SK-N-SH treated with all-trans-retinoic acid at 6 μM for 48 hours (cell line): ENCODE results near the gene OSGEP.

ENCODE experiments used
- ATAC-seq: fragments of 200-7000 bp; cut with Tn5 transposase; 3 replicates; pipeline ENCODE4 v1.9.1; 2020; ENCODE audit warnings: mild to moderate bottlenecking, moderate library complexity
- ARNTL ChIP-seq: fragments of 450-650 bp; formaldehyde crosslinking; IDR thresholded peaks from 2 replicates; pipeline ENCODE4 v1.5.0; 2020; ENCODE audit warnings: low read depth, mild to moderate bottlenecking, moderate library complexity, borderline replicate concordance
- BACH2 ChIP-seq: fragments of 250-450 bp; sonication (Bioruptor Pico); IDR thresholded peaks from 2 replicates; pipeline ENCODE4 v1.9.0; 2021; ENCODE audit warnings: mild to moderate bottlenecking, borderline replicate concordance
- CSDC2 ChIP-seq: fragments of 250-450 bp; sonication (Bioruptor Pico); IDR thresholded peaks from 2 replicates; pipeline ENCODE4 v1.5.0; 2020; ENCODE audit warnings: mild to moderate bottlenecking, moderate library complexity
- ESRRG ChIP-seq: fragments of 250-450 bp; sonication (Bioruptor Pico); IDR thresholded peaks from 2 replicates; pipeline ENCODE4 v1.6.1; 2021; ENCODE audit warnings: mild to moderate bottlenecking
- GLIS3 ChIP-seq: fragments of 250-450 bp; sonication (Bioruptor Pico); IDR thresholded peaks from 2 replicates; pipeline ENCODE4 v1.5.0; 2020; ENCODE audit warnings: mild to moderate bottlenecking, moderate library complexity
- ISL1 ChIP-seq: fragments of 250-450 bp; sonication (Bioruptor Pico); IDR thresholded peaks from 2 replicates; pipeline ENCODE4 v2.1.2; 2022; ENCODE audit warnings: mild to moderate bottlenecking, moderate library complexity
- OSR1 ChIP-seq: fragments of 250-450 bp; sonication (Bioruptor Pico); IDR thresholded peaks from 2 replicates; pipeline ENCODE4 v1.8.0; 2022; ENCODE audit warnings: moderate library complexity, mild to moderate bottlenecking, inconsistent platforms
- PPARA ChIP-seq: fragments of 250-450 bp; sonication (Bioruptor Pico); IDR thresholded peaks from 2 replicates; pipeline ENCODE4 v1.5.0; 2020; ENCODE audit warnings: mild to moderate bottlenecking, borderline replicate concordance
- RARB ChIP-seq: fragments of 250-450 bp; sonication (Bioruptor Pico); IDR thresholded peaks from 2 replicates; pipeline ENCODE4 v1.8.0; 2021; ENCODE audit warnings: mild to moderate bottlenecking, moderate library complexity
- SNAI2 ChIP-seq: fragments of 250-450 bp; sonication (Bioruptor Pico); IDR thresholded peaks from 2 replicates; pipeline ENCODE4 v1.5.0; 2020; ENCODE audit warnings: mild to moderate bottlenecking, moderate library complexity
- TCF4 ChIP-seq: fragments of 250-450 bp; sonication (Bioruptor Pico); IDR thresholded peaks from 2 replicates; pipeline ENCODE4 v1.8.0; 2021; ENCODE audit warnings: mild to moderate bottlenecking, moderate library complexity, borderline replicate concordance
- TOX ChIP-seq: fragments of 250-450 bp; sonication (Bioruptor Pico); IDR thresholded peaks from 2 replicates; pipeline ENCODE4 v1.8.0; 2021; ENCODE audit warnings: mild to moderate bottlenecking, moderate library complexity, borderline replicate concordance
- ZFP3 ChIP-seq: fragments of 250-450 bp; sonication (Bioruptor Pico); IDR thresholded peaks from 2 replicates; pipeline ENCODE4 v1.5.0; 2020; ENCODE audit warnings: mild to moderate bottlenecking, moderate library complexity
- ZFP30 ChIP-seq: fragments of 450-650 bp; formaldehyde crosslinking; IDR thresholded peaks from 2 replicates; pipeline ENCODE4 v1.5.0; 2022; ENCODE audit warnings: mild to moderate bottlenecking, moderate library complexity
- ZNF565 ChIP-seq: fragments of 450-650 bp; formaldehyde crosslinking; conservative IDR thresholded peaks from 2 replicates; pipeline ENCODE4 v1.5.0; 2020; ENCODE audit warnings: low read depth, mild to moderate bottlenecking, moderate library complexity
- ZNF8 ChIP-seq: fragments of 450-650 bp; formaldehyde crosslinking; IDR thresholded peaks from 2 replicates; pipeline ENCODE4 v1.5.0; 2020; ENCODE audit warnings: mild to moderate bottlenecking, moderate library complexity
- TF ChIP-seq, protein P1 (sequence below): fragments of 250-450 bp; sonication (Bioruptor Pico); IDR thresholded peaks from 2 replicates; pipeline ENCODE4 v1.5.1; 2021; ENCODE audit warnings: mild to moderate bottlenecking, moderate library complexity
- TF ChIP-seq, protein P2 (sequence below): fragments of 250-450 bp; sonication (Bioruptor Pico); IDR thresholded peaks from 2 replicates; pipeline ENCODE4 v1.5.0; 2020; ENCODE audit warnings: mild to moderate bottlenecking, moderate library complexity
- TF ChIP-seq, protein P3 (sequence below): fragments of 250-450 bp; sonication (Bioruptor Pico); IDR thresholded peaks from 2 replicates; pipeline ENCODE4 v1.5.1; 2020; ENCODE audit warnings: low read depth, mild to moderate bottlenecking, moderate library complexity
- TF ChIP-seq, protein P4 (sequence below): fragments of 250-450 bp; sonication (Bioruptor Pico); IDR thresholded peaks from 2 replicates; pipeline ENCODE4 v1.8.0; 2020; ENCODE audit warnings: mild to moderate bottlenecking, moderate library complexity, borderline replicate concordance

OSGEP gene

DNA sequence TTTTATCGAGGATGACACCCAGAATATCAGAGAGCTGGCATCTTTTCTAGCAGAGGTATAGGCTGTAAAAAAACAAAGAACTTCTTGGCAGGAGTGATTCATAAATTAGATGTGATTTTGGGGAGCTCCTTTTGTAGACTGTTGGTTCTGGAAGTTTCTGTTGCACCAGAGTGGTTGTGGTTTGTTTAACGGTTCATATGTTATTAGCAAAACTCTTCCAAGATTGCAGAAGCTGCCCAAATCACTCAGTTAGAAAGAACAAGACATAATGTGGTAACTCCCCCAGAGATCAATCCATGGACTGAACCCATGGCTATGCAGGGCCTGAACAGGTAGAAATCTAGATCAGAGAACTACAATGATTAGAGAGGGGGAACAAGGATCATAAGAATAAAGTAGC, 44.0 kb upstream of the OSGEP start:
- ATAC-seq: no peak
- TF ChIP-seq CSDC2 (no peak), RARB (CRISPR knock-in tag) (no peak)

GRCh38 chr14:20494935-20495766, 40.5 kb upstream of the OSGEP start:
- no peak for ATAC-seq
- TF ChIP-seq ZNF565 (CRISPR knock-in tag) (no peak), GLIS3 (CRISPR knock-in tag) (no peak), BACH2 (CRISPR knock-in tag) (no peak), ESRRG (CRISPR knock-in tag) (no peak), TOX (CRISPR knock-in tag) (no peak), PPARA (no peak), ZFP30 (CRISPR knock-in tag) (no peak), SNAI2 (CRISPR knock-in tag) (no peak), CSDC2 (no peak), OSR1 (no peak), TCF4 (no peak), ARNTL (CRISPR knock-in tag) (no peak)
- TF ChIP-seq, protein P1, sequence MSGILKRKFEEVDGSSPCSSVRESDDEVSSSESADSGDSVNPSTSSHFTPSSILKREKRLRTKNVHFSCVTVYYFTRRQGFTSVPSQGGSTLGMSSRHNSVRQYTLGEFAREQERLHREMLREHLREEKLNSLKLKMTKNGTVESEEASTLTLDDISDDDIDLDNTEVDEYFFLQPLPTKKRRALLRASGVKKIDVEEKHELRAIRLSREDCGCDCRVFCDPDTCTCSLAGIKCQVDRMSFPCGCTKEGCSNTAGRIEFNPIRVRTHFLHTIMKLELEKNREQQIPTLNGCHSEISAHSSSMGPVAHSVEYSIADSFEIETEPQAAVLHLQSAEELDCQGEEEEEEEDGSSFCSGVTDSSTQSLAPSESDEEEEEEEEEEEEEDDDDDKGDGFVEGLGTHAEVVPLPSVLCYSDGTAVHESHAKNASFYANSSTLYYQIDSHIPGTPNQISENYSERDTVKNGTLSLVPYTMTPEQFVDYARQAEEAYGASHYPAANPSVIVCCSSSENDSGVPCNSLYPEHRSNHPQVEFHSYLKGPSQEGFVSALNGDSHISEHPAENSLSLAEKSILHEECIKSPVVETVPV (CRISPR knock-in tag): no peak
- TF ChIP-seq, protein P2, sequence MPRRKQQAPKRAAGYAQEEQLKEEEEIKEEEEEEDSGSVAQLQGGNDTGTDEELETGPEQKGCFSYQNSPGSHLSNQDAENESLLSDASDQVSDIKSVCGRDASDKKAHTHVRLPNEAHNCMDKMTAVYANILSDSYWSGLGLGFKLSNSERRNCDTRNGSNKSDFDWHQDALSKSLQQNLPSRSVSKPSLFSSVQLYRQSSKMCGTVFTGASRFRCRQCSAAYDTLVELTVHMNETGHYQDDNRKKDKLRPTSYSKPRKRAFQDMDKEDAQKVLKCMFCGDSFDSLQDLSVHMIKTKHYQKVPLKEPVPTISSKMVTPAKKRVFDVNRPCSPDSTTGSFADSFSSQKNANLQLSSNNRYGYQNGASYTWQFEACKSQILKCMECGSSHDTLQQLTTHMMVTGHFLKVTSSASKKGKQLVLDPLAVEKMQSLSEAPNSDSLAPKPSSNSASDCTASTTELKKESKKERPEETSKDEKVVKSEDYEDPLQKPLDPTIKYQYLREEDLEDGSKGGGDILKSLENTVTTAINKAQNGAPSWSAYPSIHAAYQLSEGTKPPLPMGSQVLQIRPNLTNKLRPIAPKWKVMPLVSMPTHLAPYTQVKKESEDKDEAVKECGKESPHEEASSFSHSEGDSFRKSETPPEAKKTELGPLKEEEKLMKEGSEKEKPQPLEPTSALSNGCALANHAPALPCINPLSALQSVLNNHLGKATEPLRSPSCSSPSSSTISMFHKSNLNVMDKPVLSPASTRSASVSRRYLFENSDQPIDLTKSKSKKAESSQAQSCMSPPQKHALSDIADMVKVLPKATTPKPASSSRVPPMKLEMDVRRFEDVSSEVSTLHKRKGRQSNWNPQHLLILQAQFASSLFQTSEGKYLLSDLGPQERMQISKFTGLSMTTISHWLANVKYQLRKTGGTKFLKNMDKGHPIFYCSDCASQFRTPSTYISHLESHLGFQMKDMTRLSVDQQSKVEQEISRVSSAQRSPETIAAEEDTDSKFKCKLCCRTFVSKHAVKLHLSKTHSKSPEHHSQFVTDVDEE: no peak
- TF ChIP-seq, protein P3, sequence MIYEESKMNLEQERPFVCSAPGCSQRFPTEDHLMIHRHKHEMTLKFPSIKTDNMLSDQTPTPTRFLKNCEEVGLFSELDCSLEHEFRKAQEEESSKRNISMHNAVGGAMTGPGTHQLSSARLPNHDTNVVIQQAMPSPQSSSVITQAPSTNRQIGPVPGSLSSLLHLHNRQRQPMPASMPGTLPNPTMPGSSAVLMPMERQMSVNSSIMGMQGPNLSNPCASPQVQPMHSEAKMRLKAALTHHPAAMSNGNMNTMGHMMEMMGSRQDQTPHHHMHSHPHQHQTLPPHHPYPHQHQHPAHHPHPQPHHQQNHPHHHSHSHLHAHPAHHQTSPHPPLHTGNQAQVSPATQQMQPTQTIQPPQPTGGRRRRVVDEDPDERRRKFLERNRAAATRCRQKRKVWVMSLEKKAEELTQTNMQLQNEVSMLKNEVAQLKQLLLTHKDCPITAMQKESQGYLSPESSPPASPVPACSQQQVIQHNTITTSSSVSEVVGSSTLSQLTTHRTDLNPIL (CRISPR knock-in tag): no peak

DNA sequence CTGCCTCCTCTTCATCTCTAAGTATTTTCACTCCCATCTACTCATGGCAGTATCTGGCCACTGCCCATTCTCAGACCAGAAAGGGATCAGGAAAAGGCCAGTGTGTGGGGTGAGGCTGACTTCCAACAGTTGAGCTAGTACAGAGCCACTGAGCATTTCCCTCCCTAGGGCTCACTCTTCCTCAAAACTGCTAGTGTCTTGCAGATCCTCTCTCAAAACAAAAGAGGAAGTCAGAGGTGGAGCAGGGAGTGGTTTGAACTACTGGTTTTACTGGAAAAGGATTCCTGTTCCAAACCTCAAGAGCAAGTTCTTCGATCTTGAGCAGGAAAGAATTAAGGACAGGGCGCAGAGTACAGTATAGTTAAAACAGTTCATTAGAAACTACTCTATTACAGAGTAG, 39.0 kb upstream of the OSGEP start:
- no peak for ATAC-seq

More for the DNA sequence above, 39.0 kb upstream of the OSGEP start:
- TF ChIP-seq, protein P3 (CRISPR knock-in tag): no peak
- TF ChIP-seq GLIS3 (CRISPR knock-in tag): no peak
- TF ChIP-seq TOX (CRISPR knock-in tag): no peak
- no peak for TF ChIP-seq ZNF565 (CRISPR knock-in tag)
- TF ChIP-seq, protein P4, sequence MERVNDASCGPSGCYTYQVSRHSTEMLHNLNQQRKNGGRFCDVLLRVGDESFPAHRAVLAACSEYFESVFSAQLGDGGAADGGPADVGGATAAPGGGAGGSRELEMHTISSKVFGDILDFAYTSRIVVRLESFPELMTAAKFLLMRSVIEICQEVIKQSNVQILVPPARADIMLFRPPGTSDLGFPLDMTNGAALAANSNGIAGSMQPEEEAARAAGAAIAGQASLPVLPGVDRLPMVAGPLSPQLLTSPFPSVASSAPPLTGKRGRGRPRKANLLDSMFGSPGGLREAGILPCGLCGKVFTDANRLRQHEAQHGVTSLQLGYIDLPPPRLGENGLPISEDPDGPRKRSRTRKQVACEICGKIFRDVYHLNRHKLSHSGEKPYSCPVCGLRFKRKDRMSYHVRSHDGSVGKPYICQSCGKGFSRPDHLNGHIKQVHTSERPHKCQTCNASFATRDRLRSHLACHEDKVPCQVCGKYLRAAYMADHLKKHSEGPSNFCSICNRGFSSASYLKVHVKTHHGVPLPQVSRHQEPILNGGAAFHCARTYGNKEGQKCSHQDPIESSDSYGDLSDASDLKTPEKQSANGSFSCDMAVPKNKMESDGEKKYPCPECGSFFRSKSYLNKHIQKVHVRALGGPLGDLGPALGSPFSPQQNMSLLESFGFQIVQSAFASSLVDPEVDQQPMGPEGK (CRISPR knock-in tag): no peak
- no peak for TF ChIP-seq SNAI2 (CRISPR knock-in tag)
- no peak for TF ChIP-seq ZFP30 (CRISPR knock-in tag)
- no peak for TF ChIP-seq PPARA
- no peak for TF ChIP-seq TCF4
- no peak for TF ChIP-seq RARB (CRISPR knock-in tag)
- TF ChIP-seq OSR1: no peak
- TF ChIP-seq CSDC2: no peak
- no peak for TF ChIP-seq ZNF8 (CRISPR knock-in tag)
- no peak for TF ChIP-seq ISL1
- no peak for TF ChIP-seq ZFP3
